ENCODE data around the gene FABP6. TPM values are rescaled to one million over a fixed set of nuclear protein-coding genes. Genes with fewer than 3 reads are reported as not detected.

The FABP6 gene
- total and polyA plus RNA-seq, 9 of the 15 experiments (the other 6 are each of a cell fraction or from before 2014, with no cell fraction given), result 0.11 to 0.33 (median 0.21) TPM; not detected in 4

- no peak for TF ChIP-seq FOS (IDR thresholded peaks at IDR 0.05; ENCODE audit: extremely low read depth, insufficient read length)
- peak; percentile 62 for TF ChIP-seq CCNT2 (IDR thresholded peaks at IDR 0.05; ENCODE audit: borderline replicate concordance, extremely low read depth, insufficient read length, low read depth, low read length)
- no peak for TF ChIP-seq SRSF1 (IDR thresholded peaks at IDR 0.05; ENCODE audit: low read depth, low read length)
- no peak for TF ChIP-seq TAF7 (tag; IDR thresholded peaks at IDR 0.05)
- TF ChIP-seq ELF4 (CRISPR knock-in tag; IDR thresholded peaks at IDR 0.05), result peak; percentile 99
- TF ChIP-seq MEIS2 (IDR thresholded peaks at IDR 0.05; ENCODE audit: partially characterized antibody), result peak; percentile 80
- TF ChIP-seq MCM2 (IDR thresholded peaks at IDR 0.05; ENCODE audit: low read depth), result no peak
- no peak for TF ChIP-seq RBM34 (IDR thresholded peaks at IDR 0.05; ENCODE audit: borderline replicate concordance, insufficient read depth, low read length)
- TF ChIP-seq ZBTB26 (CRISPR knock-in tag; IDR thresholded peaks at IDR 0.05), result peak; percentile 99
- no peak for TF ChIP-seq PRMT5 (CRISPR knock-in tag; IDR thresholded peaks at IDR 0.05)
- TF ChIP-seq NCOR1 (IDR thresholded peaks at IDR 0.05), result peak; percentile 93
- no peak for TF ChIP-seq HDAC3 (IDR thresholded peaks at IDR 0.05; ENCODE audit: borderline replicate concordance, partially characterized antibody)
- TF ChIP-seq ZKSCAN8 (CRISPR knock-in tag; IDR thresholded peaks at IDR 0.05), result peak; percentile 51; the same call in 1 of the 2 replicates
- TF ChIP-seq, protein P1, sequence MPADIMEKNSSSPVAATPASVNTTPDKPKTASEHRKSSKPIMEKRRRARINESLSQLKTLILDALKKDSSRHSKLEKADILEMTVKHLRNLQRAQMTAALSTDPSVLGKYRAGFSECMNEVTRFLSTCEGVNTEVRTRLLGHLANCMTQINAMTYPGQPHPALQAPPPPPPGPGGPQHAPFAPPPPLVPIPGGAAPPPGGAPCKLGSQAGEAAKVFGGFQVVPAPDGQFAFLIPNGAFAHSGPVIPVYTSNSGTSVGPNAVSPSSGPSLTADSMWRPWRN (IDR thresholded peaks at IDR 0.05; ENCODE audit: low read depth), result 0 out of 2 replicates have a peak, but pooled peaks have one; percentile 48
- peak; percentile 100 for TF ChIP-seq MCM3 (IDR thresholded peaks at IDR 0.05)
- TF ChIP-seq PHF8 (IDR thresholded peaks at IDR 0.05; ENCODE audit: borderline replicate concordance, low read length), result peak; percentile 32; the same call in 1 of the 2 replicates
- no peak for TF ChIP-seq KLF16 (IDR thresholded peaks at IDR 0.05)
- TF ChIP-seq BRD9 (IDR thresholded peaks at IDR 0.05; ENCODE audit: low read depth, partially characterized antibody), result peak; percentile 91
- TF ChIP-seq POLR2B (IDR thresholded peaks at IDR 0.05; ENCODE audit: low read depth, partially characterized antibody), result peak; percentile 41
- TF ChIP-seq U2AF1 (optimal IDR thresholded peaks at IDR 0.05; ENCODE audit: low read depth, low read length), result no peak
- peak; percentile 98 for TF ChIP-seq ARNT (IDR thresholded peaks at IDR 0.05)
- TF ChIP-seq EP400 (IDR thresholded peaks at IDR 0.05), result peak; percentile 75
- TF ChIP-seq CBFA2T2 (conservative IDR thresholded peaks at IDR 0.05), result peak; percentile 85
- peak; percentile 71; the same call in 1 of the 2 replicates for TF ChIP-seq NFRKB (IDR thresholded peaks at IDR 0.05; ENCODE audit: low read depth)
- no peak for TF ChIP-seq ERF (CRISPR knock-in tag; IDR thresholded peaks at IDR 0.05)
- TF ChIP-seq LCOR (CRISPR knock-in tag; IDR thresholded peaks at IDR 0.05), result peak; percentile 67; the same call in 1 of the 2 replicates
Observed at GRCh38 chr5:160197341-160198144, 31.8 kb upstream of the FABP6 start (continued).

All from K562 (cell line).